ENCODE data around the gene CBFA2T3.

DNA sequence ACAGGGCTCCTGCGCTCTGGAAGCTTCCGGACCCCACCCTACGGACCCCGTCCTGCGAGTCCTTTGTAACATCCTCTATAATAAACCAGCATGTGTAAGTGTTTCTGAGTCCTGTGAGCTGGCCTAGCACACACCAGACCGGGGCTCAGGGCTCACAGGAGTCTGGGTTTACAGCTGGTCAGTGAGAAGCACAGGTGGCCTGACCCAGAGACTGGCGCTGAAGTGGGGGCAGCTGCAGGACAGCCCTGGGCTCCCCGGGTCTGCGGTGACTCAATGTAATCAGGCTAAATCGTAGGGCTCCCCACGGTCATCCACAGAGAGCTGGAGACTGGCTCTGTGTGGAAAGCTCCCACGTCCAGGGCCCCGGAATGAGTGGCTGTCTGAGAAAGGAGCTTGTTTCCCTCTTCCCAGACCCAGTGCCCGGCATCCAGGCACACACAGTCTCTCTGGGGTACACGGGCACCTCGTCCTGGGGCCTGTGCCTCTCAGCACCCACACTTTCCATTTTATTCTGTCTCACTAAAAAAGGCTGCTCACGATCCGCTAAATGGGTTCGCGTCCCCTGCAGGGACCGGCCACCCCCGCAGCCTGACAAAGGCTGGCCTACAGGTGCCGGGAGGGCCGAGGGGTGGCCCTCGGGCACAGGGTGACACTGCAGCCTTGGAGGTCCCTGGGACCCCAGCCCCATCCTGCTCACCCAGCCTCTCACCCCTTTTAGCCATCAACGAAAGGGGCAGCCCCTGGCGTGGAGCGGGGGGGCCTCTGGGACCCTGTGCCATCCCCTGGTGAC lies 18.9 kb upstream of the CBFA2T3 start:
- no peak for TF ChIP-seq CREB1 (IDR thresholded peaks at IDR 0.05; ENCODE audit: low read depth)
- TF ChIP-seq ZBTB7A (IDR thresholded peaks at IDR 0.05; ENCODE audit: low read depth) = no peak
- no peak for TF ChIP-seq FOXM1 (IDR thresholded peaks at IDR 0.05; ENCODE audit: borderline replicate concordance, low read depth)
- no peak for TF ChIP-seq CEBPB (IDR thresholded peaks at IDR 0.05)
